SK-N-DZ (cell line): ENCODE measurements around the gene MRGPRX1. TPM values are rescaled to one million over a fixed set of nuclear protein-coding genes. Genes with fewer than 3 reads are reported as not detected.
A peak's percentile ranks its signal among the peaks of the same experiment; 100 is the strongest.
"Not testable (repeated sequence)": the region's sequence is repeated elsewhere in the genome, so short reads cannot be mapped to it uniquely, and the experiment has no call there.

Experiments used
- DNase-seq: peaks from one replicate; pipeline ENCODE4 v3.0.0-alpha.2; 2015; ENCODE audit warnings: low spot score
- polyA plus RNA-seq, 2 experiments: library from polyadenylated mRNA; depleted of rRNA; stranded (reverse); fragments of >200 nt; gene quantifications; 2 replicates each; pipeline ENCODE4 v1.2.3, GENCODE V29; 2014

MRGPRX1 gene
- polyA plus RNA-seq (2014; cell fraction: cytosol; rRNA removed): not detected in 2 replicates
- not detected in 2 replicates for polyA plus RNA-seq (2014; cell fraction: nucleus; rRNA removed)

GRCh38 chr11:18939314-18939713 lies at the start of gene MRGPRX1:
TSS of gene MRGPRX1 (minus strand) at chr11:18939414. CDS start at chr11:18934784, 4,630 bp downstream.
- DNase-seq: no peak

- DNase-seq: no peak
Observed at GRCh38 chr11:18987454-18988231, 48.4 kb upstream of the MRGPRX1 start.

GRCh38 chr11:18986744-18987143 lies 47.5 kb upstream of the MRGPRX1 start:
- no peak for DNase-seq

- no peak for DNase-seq
Observed at GRCh38 chr11:18981897-18982296, 42.7 kb upstream of the MRGPRX1 start.

GRCh38 chr11:18974192-18974591 lies 35.0 kb upstream of the MRGPRX1 start:
- no peak for DNase-seq

GRCh38 chr11:18972336-18972735 lies 33.1 kb upstream of the MRGPRX1 start:
- DNase-seq: peak; percentile 27

GRCh38 chr11:18969720-18970119 lies 30.5 kb upstream of the MRGPRX1 start:
- DNase-seq: no peak

- no peak for DNase-seq
Observed at GRCh38 chr11:18958221-18958910, 19.2 kb upstream of the MRGPRX1 start.

- no peak for DNase-seq
Observed at GRCh38 chr11:18956630-18957029, 17.4 kb upstream of the MRGPRX1 start.

GRCh38 chr11:18936002-18936673 lies 3.1 kb downstream of the MRGPRX1 start:
- DNase-seq: no peak

GRCh38 chr11:18934195-18934814 lies 4.9 kb downstream of the MRGPRX1 start:
- no peak for DNase-seq

GRCh38 chr11:18927550-18928322 lies 11.5 kb downstream of the MRGPRX1 start:
- DNase-seq: no peak

GRCh38 chr11:18925426-18925825 lies 13.8 kb downstream of the MRGPRX1 start:
- DNase-seq: not testable (repeated sequence)

GRCh38 chr11:18912883-18913282 lies 26.3 kb downstream of the MRGPRX1 start:
- no peak for DNase-seq

- no peak for DNase-seq
Observed at GRCh38 chr11:18907391-18907790, 31.8 kb downstream of the MRGPRX1 start.

GRCh38 chr11:18900637-18901036 lies 38.6 kb downstream of the MRGPRX1 start:
- not testable (repeated sequence) for DNase-seq

- DNase-seq: not testable (repeated sequence)
Observed at GRCh38 chr11:18900151-18900611, 39.0 kb downstream of the MRGPRX1 start.

GRCh38 chr11:18891712-18892111 lies 47.5 kb downstream of the MRGPRX1 start:
- DNase-seq: not testable (repeated sequence)

GRCh38 chr11:18890615-18891014 lies 48.6 kb downstream of the MRGPRX1 start:
- DNase-seq: no peak
